Psoas muscle (tissue), 8 donors: ENCODE data around the gene SLC29A1. TPM values are rescaled to one million over a fixed set of nuclear protein-coding genes. Genes with fewer than 3 reads are reported as not detected.

Experiments used
- ATAC-seq, 4 donors: fragments of 200-7000 bp; cut with Tn5 transposase; one replicate each; pipeline ENCODE4 v1.9.1; 2020; ENCODE audit warnings: moderate library complexity in 3 of 4, mild to moderate bottlenecking in 2 of 4
- DNase-seq, 2 donors: peaks; one replicate each; pipeline ENCODE4 v3.0.0-alpha.2; 2020
- H3K27ac ChIP-seq: fragments of 200-600 bp; one replicate; pipeline ENCODE4 v1.8.0; 2022
- H3K27me3 ChIP-seq, 3 donors: fragments of 200-600 bp in 1 of 3; one replicate each; pipeline versions ENCODE4 v1.6.1 to v1.8.0; 2013 to 2022; ENCODE audit warnings: low read length in 2 of 3, mild to moderate bottlenecking in 2 of 3, moderate library complexity in 1 of 3; ENCODE audit not compliant: insufficient read depth in 3 of 3
- H3K36me3 ChIP-seq, 2 donors: fragments of 200-600 bp in 1 of 2; one replicate each; pipeline versions ENCODE4 v1.6.1 to v1.8.0; 2013 to 2022; ENCODE audit warnings: low read depth in 1 of 2, mild to moderate bottlenecking in 1 of 2, moderate library complexity in 1 of 2; ENCODE audit not compliant: insufficient read depth in 1 of 2
- H3K4me1 ChIP-seq: fragments of 200-600 bp; one replicate; pipeline ENCODE4 v1.8.0; 2022
- H3K4me3 ChIP-seq: fragments of 200-600 bp; one replicate; pipeline ENCODE4 v1.8.0; 2022; ENCODE audit warnings: mild to moderate bottlenecking
- H3K9me3 ChIP-seq: fragments of 200-600 bp; one replicate; pipeline ENCODE4 v1.8.0; 2022
- CTCF ChIP-seq: fragments of 200-600 bp; IDR thresholded peaks from one replicate; pipeline ENCODE4 v1.8.0; 2022; ENCODE audit warnings: antibody characterized with exemption
- WGBS, 3 donors: extraction: QIAGEN DNeasy Blood & Tissue Kit; methylation state at CpG; one replicate each; pipeline versions ENCODE4 v1.1.6 to v1.1.7; 2013; 5-methylcytosine and 5-hydroxymethylcytosine counted together
- intact Hi-C, 2 donors: fragments of 100-400 bp; cut with DNase I; formaldehyde crosslinking; loops; one replicate each; pipeline versions ENCODE4 v1.11.0 to v1.14.2; 2022
- polyA plus RNA-seq, 3 donors: library from polyadenylated mRNA; stranded (reverse); fragments of 200-250 nt; gene quantifications; one replicate each; pipeline ENCODE4 v1.2.3, GENCODE V29; 2013
- total RNA-seq, 4 donors: library from RNA; stranded (reverse); fragmentation: NEBNext Ultra II Directional in 2 of 4; extraction: Animal tissue kit (Norgen Biotek cat#: 25700) in 2 of 4; gene quantifications; one replicate each; pipeline versions ENCODE4 v1.2.1 to v1.2.4, GENCODE V29; 2021 to 2023
- donor health status: healthy with polysubstance abuse.
- donor health status: DM: no; HTN: no; CAD: no; lungs with moderate emphysema.
- donor health status: Bipolar disorder and iron deficiency.
- donor health status: healthy.
- donor health status: DM: yes; HTN: yes; CAD: no.
- donor health status: DM: no; HTN: no; CAD: no.
- donor health status: DM: no; HTN: no; CAD: no.
- donor health status: DM: yes; HTN: yes; CAD: no.

The SLC29A1 gene
- total and polyA plus RNA-seq, 7 donors: 29.1 to 80.7 (median 39.7) TPM

DNA sequence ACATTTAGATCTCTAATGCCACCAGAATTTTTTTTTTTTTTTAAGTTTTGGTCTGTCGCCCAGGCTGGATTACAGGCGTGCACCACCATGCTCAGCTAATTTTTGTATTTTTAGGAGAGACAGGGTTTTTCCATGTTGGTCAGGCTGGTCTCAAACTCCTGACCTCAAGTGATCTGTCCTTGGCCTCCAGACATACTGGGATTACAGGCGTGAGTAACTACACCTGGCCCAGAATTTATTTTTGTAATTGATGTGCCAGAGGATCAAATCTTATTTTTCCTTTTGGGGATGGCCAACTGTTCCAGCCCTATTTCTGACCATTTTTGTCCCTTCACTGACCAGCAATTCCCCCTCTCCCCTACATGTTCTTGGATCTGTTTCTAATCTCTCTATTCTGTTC lies 24.7 kb upstream of the SLC29A1 start:
- WGBS, 3 donors: 62 to 72% (median 63%) methylated on average over 3 of the region's 3 CpGs
- intact Hi-C loops: no loop called here
- Histone ChIP-seq H3K27ac (no peak overlapping the region), H3K27me3 (no peaks in the 10 kb centered on the region), H3K4me3 (no peak overlapping the region), H3K4me1 (peaks cover 3% of the 10 kb centered on the region), H3K36me3 (no peaks in the 10 kb centered on the region), H3K9me3 (no peaks in the 10 kb centered on the region)
- no peak for TF ChIP-seq CTCF
- ATAC-seq: no peak
- DNase-seq: no peak

GRCh38 chr6:44199883-44200282 lies 23.5 kb upstream of the SLC29A1 start:
- ATAC-seq (no peak), DNase-seq (no peak)
- Histone ChIP-seq H3K36me3 (no peaks in the 10 kb centered on the region), H3K9me3 (no peaks in the 10 kb centered on the region), H3K4me3 (no peak overlapping the region), H3K27ac (no peak overlapping the region), H3K27me3 (no peaks in the 10 kb centered on the region), H3K4me1 (peaks cover 3% of the 10 kb centered on the region)
- no peak for TF ChIP-seq CTCF
- 58 to 82% (median 61%) methylated on average over 4 of the region's 4 CpGs for WGBS, 3 donors
- intact Hi-C loops: no loop called here

DNA sequence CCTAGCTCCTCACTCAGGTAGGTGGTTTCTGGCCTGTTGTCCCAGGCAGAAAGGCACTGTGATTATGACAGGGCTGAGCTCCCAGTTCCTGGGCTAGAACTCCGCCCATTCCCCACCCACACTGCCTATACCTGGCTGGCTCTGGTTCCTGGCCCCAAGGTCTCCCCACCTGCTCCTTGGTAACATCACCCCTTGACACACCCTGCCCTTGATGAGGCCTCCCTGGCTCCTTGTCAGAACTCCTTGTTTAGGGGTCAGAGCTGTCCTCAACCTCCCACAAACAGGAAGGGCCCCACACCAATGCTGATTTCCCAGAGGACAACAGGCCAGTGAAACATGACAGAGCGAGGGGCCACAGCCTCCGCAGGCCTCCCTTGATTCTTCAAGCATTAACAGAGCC lies 22.2 kb upstream of the SLC29A1 start:
- peak in 1 of 4 donors; percentile 25 for ATAC-seq

GRCh38 chr6:44201638-44202303 lies 21.6 kb upstream of the SLC29A1 start:
- peak in 1 of 4 donors; percentile 19 for ATAC-seq
- no peak overlapping the region for H3K4me3 ChIP-seq

More for the DNA sequence above, 22.2 kb upstream of the SLC29A1 start:
- no peaks in the 10 kb centered on the region for H3K9me3 ChIP-seq
- no peak overlapping the region for H3K4me3 ChIP-seq
- intact Hi-C loops: no loop called here
- peaks cover 3% of the 10 kb centered on the region for H3K4me1 ChIP-seq
- no peak for TF ChIP-seq CTCF
- no peaks in the 10 kb centered on the region for H3K36me3 ChIP-seq
- H3K27ac ChIP-seq: peak overlapping the region; percentile 2
- no peak for DNase-seq
- no peaks in the 10 kb centered on the region for H3K27me3 ChIP-seq
- 88 to 94% (median 91%) methylated on average over 3 of the region's 3 CpGs for WGBS, 3 donors

More at GRCh38 chr6:44201638-44202303, 21.6 kb upstream of the SLC29A1 start:
- H3K9me3 ChIP-seq: no peaks in the 10 kb centered on the region
- TF ChIP-seq CTCF: no peak
- H3K27me3 ChIP-seq: no peaks in the 10 kb centered on the region
- DNase-seq: no peak
- H3K36me3 ChIP-seq: no peaks in the 10 kb centered on the region
- peaks cover 3% of the 10 kb centered on the region for H3K4me1 ChIP-seq
- H3K27ac ChIP-seq: peak overlapping the region; percentile 2
- intact Hi-C loops: no loop called here
- 55 to 67% (median 59%) methylated on average over 11 of the region's 11 CpGs for WGBS, 3 donors
